Measurements from ENCODE around the gene LGALS9. TPM values are rescaled to one million over a fixed set of nuclear protein-coding genes. Genes with fewer than 3 reads are reported as not detected.
A peak's percentile ranks its signal among the peaks of the same experiment; 100 is the strongest.
"Not testable (repeated sequence)": the region's sequence is repeated elsewhere in the genome, so short reads cannot be mapped to it uniquely, and the experiment has no call there.

Gene LGALS9
- total and polyA plus RNA-seq, 8 donors: 5.2 to 77.3 (median 18.7) TPM

DNA sequence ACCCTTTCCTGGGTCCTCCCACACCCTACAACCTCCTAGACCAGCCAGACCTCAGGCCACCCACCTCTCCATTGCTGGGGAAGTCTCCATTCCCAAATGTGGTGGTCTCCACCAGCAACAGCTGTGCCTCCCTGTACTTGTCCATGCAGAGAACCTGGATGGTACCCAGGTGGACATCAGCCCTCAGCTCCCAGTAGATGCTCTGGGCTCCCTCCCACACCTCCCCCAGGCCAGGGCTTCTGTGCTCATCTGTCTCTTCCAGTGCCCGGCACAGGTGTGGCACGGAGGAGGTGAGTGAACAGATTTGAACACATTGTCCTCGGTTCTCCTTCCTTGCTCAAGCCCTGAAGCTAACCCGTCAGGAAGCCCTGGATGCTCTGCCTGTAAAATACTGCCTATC, 34.6 kb downstream of the LGALS9 start:
- Histone ChIP-seq H3K36me3 (no peaks in the 10 kb centered on the region), H3K27ac (no peak overlapping the region), H3K4me1 (no peaks in the 10 kb centered on the region), H3K9me3 (no peaks in the 10 kb centered on the region), H3K4me3 (no peak overlapping the region), H3K27me3 (no peaks in the 10 kb centered on the region)
- intact Hi-C loops (cut with DNase I): loop anchor here in 1 of 3 donors (10.0 kb wide), 1 partner anchor 209 kb away; no protein-coding TSS in a partner anchor
- DNase-seq (peak in 1 of 6 donors; percentile 29), FAIRE-seq (no peak), ATAC-seq (no peak)
- TF ChIP-seq, protein P1, sequence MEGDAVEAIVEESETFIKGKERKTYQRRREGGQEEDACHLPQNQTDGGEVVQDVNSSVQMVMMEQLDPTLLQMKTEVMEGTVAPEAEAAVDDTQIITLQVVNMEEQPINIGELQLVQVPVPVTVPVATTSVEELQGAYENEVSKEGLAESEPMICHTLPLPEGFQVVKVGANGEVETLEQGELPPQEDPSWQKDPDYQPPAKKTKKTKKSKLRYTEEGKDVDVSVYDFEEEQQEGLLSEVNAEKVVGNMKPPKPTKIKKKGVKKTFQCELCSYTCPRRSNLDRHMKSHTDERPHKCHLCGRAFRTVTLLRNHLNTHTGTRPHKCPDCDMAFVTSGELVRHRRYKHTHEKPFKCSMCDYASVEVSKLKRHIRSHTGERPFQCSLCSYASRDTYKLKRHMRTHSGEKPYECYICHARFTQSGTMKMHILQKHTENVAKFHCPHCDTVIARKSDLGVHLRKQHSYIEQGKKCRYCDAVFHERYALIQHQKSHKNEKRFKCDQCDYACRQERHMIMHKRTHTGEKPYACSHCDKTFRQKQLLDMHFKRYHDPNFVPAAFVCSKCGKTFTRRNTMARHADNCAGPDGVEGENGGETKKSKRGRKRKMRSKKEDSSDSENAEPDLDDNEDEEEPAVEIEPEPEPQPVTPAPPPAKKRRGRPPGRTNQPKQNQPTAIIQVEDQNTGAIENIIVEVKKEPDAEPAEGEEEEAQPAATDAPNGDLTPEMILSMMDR (IDR thresholded peaks at IDR 0.05): no peak
- WGBS, 2 donors: 80 to 83% methylated on average over 4 of the region's 4 CpGs

DNA sequence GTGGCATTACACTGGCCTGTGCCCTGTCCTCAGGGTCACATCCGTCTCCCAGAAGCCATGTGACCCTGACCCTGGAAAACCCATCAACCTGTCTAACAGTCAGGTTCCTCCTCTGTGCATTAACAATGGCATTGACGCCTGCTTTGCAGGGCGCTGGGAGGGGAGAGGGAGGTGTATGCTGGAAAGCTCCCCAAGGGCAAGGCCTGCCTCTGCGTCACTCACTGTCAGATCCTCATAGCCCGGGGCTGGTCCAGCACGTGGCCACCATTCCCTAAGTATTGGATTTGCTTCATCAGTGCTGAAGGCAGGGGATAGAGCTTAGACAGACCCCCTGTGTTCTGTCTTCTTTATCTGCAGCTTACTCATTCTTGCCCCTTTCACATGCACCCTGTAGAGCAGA, 35.3 kb downstream of the LGALS9 start:
- FAIRE-seq, H3K4me1 ChIP-seq, ATAC-seq, H3K27ac ChIP-seq, H3K4me3 ChIP-seq, H3K36me3 ChIP-seq, H3K9me3 ChIP-seq, H3K27me3 ChIP-seq, DNase-seq: not testable (repeated sequence)
- intact Hi-C loops (cut with DNase I): loop anchor here in 1 of 3 donors (10.0 kb wide), 1 partner anchor 209 kb away; no protein-coding TSS in a partner anchor
- 65 to 71% methylated on average over 6 of the region's 6 CpGs for WGBS, 2 donors

DNA sequence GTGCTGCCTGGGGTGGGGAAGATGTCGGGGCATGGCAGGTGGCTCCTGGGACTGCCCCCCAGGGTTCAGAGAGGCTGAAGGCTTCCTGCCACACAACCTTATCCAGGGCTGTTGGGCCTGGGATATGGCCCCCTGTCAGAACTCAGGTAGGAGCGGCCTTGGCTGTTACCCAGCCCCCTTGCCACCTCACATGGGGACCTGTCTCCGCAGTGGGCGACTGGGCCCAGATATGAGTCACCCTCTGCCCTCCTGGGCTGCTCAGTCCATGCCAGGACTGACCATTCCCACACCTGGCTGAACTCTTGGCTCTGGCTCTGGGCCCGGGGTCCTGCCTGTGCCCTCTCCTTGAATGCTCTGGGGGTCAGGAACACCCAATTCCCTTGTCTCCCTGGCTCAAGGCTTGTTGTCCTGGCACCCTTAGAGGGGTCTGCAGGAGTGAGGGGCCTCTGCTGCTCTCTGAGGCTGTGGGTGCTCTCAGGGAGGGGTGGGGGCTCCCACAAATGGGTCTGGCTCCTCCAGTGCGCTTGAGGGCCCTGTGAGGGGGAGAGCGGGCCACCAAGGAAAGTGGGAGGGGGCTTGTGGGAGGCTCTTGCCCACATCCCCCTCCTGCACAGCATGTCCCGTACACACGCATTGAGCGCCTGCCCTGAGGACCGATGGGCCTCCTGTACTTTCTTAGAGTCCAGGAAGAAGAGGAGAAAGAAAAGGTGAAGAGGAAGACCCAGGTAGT, 36.0 kb downstream of the LGALS9 start:
- Histone ChIP-seq H3K4me3 (no peak overlapping the region), H3K4me1 (no peaks in the 10 kb centered on the region), H3K27me3 (no peaks in the 10 kb centered on the region), H3K36me3 (no peaks in the 10 kb centered on the region), H3K27ac (no peak overlapping the region), H3K9me3 (no peaks in the 10 kb centered on the region)
- TF ChIP-seq, protein P1 (IDR thresholded peaks at IDR 0.05): no peak
- 81 to 92% methylated on average over 11 of the region's 11 CpGs for WGBS, 2 donors
- peak in 1 of 6 donors; percentile 49 for DNase-seq
- no peak for ATAC-seq
- FAIRE-seq: no peak
- intact Hi-C loops (cut with DNase I): loop anchor here in 1 of 3 donors (10.0 kb wide), 1 partner anchor 208 kb away; no protein-coding TSS in a partner anchor

DNA sequence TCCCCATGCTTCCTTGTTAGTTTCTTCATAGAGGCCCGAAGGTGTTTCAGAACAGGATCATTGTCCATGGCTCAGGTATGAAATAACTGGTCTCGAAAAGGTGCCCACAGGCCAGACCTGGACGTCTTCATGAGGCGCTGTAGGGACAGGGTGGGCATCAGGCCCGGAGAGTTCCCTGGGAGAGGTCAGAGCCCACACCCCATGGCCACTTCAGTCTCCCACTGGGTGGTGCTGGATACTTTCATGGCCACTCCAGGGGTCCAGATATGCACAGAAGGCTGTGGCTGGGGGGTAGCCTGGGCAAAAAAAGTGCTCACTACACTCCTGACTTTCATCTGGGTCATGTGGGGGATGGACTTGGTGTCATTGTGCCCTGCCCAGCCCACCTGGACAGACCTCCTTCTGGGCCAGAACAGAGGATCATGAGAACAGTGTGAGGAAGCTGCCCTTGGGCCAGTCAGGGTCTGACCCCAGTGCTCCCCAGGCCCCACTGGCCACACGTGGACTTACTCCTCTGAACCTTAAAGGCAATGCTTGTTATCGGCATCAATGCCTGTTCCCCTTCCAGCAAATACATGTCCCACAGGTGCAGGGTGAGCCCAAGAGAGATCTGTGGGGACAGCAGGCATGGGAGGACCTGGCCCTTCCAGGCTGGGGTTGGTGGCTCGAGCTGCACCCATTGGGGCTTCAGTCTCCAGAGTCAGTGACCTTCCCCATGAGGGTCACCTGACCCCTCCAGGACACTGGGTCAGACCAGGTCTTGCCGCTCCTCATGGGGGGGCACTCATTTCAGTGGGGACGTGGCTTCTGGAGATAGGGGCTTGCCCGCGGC, 36.9 kb downstream of the LGALS9 start:
- ATAC-seq (no peak), DNase-seq (peak in 1 of 6 donors; percentile 35)

DNA sequence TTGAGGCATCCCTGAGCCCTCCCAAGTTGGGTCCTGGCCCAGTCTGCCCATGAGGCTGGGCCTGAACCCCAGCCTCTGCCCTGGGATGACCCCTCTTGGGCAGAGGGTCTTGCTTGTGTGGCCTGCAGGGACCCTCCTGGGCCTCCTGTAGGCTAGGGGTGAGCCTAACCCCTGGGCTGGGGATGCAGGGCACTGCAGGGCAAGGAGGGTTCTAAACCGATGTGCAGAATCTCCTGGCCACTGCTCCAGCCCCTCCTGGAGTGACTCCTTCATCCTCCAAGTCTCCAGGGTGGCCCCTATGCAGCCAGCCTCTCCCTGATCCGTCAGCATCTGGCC, 37.5 kb downstream of the LGALS9 start:
- DNase-seq (peak in 1 of 6 donors; percentile 31), ATAC-seq (no peak), FAIRE-seq (no peak)
- Histone ChIP-seq H3K27me3 (no peaks in the 10 kb centered on the region), H3K4me3 (no peak overlapping the region), H3K36me3 (no peaks in the 10 kb centered on the region), H3K27ac (no peak overlapping the region), H3K9me3 (no peaks in the 10 kb centered on the region), H3K4me1 (no peaks in the 10 kb centered on the region)
- intact Hi-C loops (cut with DNase I): loop anchor here in 1 of 3 donors (10.0 kb wide), 1 partner anchor 206 kb away; no protein-coding TSS in a partner anchor
- WGBS, 2 donors: 77 to 83% methylated on average over 2 of the region's 2 CpGs
- TF ChIP-seq, protein P1 (IDR thresholded peaks at IDR 0.05): no peak

More for the DNA sequence above, 36.9 kb downstream of the LGALS9 start:
- Histone ChIP-seq H3K4me3 (no peak overlapping the region), H3K27me3 (no peaks in the 10 kb centered on the region), H3K4me1 (no peaks in the 10 kb centered on the region), H3K27ac (no peak overlapping the region), H3K36me3 (no peaks in the 10 kb centered on the region), H3K9me3 (no peaks in the 10 kb centered on the region)
- TF ChIP-seq, protein P1 (IDR thresholded peaks at IDR 0.05): no peak
- FAIRE-seq: no peak
- intact Hi-C loops (cut with DNase I): loop anchor here in 1 of 3 donors (10.0 kb wide), 1 partner anchor 207 kb away; no protein-coding TSS in a partner anchor
- WGBS, 2 donors: 77 to 83% methylated on average over 12 of the region's 12 CpGs

All from pancreas (tissue), 10 donors.